Activated CD8-positive, alpha-beta memory T cell treated with anti-CD3 and anti-CD28 coated beads, Interleukin-2, amount 10 ng/mL, durations not matched to agents 7 days and 5 days (primary cell): Measurements from ENCODE around the gene BTRC. TPM values are rescaled to one million over a fixed set of nuclear protein-coding genes. Genes with fewer than 3 reads are reported as not detected.
A peak's percentile ranks its signal among the peaks of the same experiment; 100 is the strongest.

ENCODE experiments used
- ATAC-seq: fragments of 150-1000 bp; cut with Tn5 transposase; one replicate; pipeline ENCODE4 v1.10.0; 2021; ENCODE audit warnings: moderate library complexity
- CTCF ChIA-PET: fragments of 350-600 bp; sonication (Branson Sonifier 250); formaldehyde crosslinking; loops from one replicate; lab custom pipeline; 2021; ENCODE audit warnings: antibody characterized with exemption; lab: Charles Lee
- DNase-seq: peaks from one replicate; pipeline ENCODE4 v3.0.0-alpha.2; 2020
- H3K27ac Mint-ChIP-seq: one replicate; pipeline ENCODE4 v1.8.0; 2021; ENCODE audit warnings: mild to moderate bottlenecking, mixed read lengths
- H3K27me3 Mint-ChIP-seq: one replicate; pipeline ENCODE4 v1.8.0; 2021; ENCODE audit warnings: mixed read lengths
- H3K36me3 Mint-ChIP-seq: one replicate; pipeline ENCODE4 v1.8.0; 2021; ENCODE audit warnings: mild to moderate bottlenecking, mixed read lengths
- H3K4me1 Mint-ChIP-seq: one replicate; pipeline ENCODE4 v1.8.0; 2021; ENCODE audit warnings: mixed read lengths
- H3K4me3 Mint-ChIP-seq: one replicate; pipeline ENCODE4 v1.8.0; 2021; ENCODE audit warnings: mild to moderate bottlenecking, moderate library complexity, mixed read lengths
- H3K9me3 Mint-ChIP-seq: one replicate; pipeline ENCODE4 v1.8.0; 2022; ENCODE audit warnings: low read depth, mixed read lengths
- total RNA-seq, 2 experiments: library from RNA; stranded (reverse); gene quantifications; one replicate each; pipeline ENCODE4 v1.2.3, GENCODE V29; 2021

The BTRC gene
- total RNA-seq, 2 experiments from 2014 or later = 10.9 to 13.8 TPM

GRCh38 chr10:101525848-101526247 is 171.9 kb downstream of the BTRC start:
- no peak for ATAC-seq
- CTCF ChIA-PET = interaction anchor here (0.6 to 1.4 kb wide), 3 partner anchors 10 to 59 kb away, joined by 3 to 5 read pairs (median 3); no protein-coding TSS in a partner anchor
- no peak overlapping the region for H3K4me3 Mint-ChIP-seq
- DNase-seq = no peak
- H3K27ac Mint-ChIP-seq = no peak overlapping the region
- no peaks in the 10 kb centered on the region for H3K4me1 Mint-ChIP-seq
- no peaks in the 10 kb centered on the region for H3K9me3 Mint-ChIP-seq
- H3K27me3 Mint-ChIP-seq = no peaks in the 10 kb centered on the region
- peaks cover 1% of the 10 kb centered on the region for H3K36me3 Mint-ChIP-seq

- Mint-ChIP-seq H3K27me3 (no peaks in the 10 kb centered on the region), H3K9me3 (no peaks in the 10 kb centered on the region), H3K27ac (no peak overlapping the region), H3K36me3 (no peaks in the 10 kb centered on the region), H3K4me3 (no peak overlapping the region), H3K4me1 (no peaks in the 10 kb centered on the region)
- CTCF ChIA-PET = no interaction called here
- no peak for ATAC-seq
- DNase-seq = no peak
These were observed 175.2 kb downstream of the BTRC start for GRCh38 chr10:101529207-101529606.

- no peaks in the 10 kb centered on the region for H3K27me3 Mint-ChIP-seq
- H3K4me1 Mint-ChIP-seq = no peaks in the 10 kb centered on the region
- no peak overlapping the region for H3K4me3 Mint-ChIP-seq
- CTCF ChIA-PET = no interaction called here
- H3K27ac Mint-ChIP-seq = no peak overlapping the region
- ATAC-seq (no peak), DNase-seq (no peak)
- no peaks in the 10 kb centered on the region for H3K9me3 Mint-ChIP-seq
- no peaks in the 10 kb centered on the region for H3K36me3 Mint-ChIP-seq
These were observed 176.0 kb downstream of the BTRC start for GRCh38 chr10:101529725-101530553.

- ATAC-seq (no peak), DNase-seq (no peak)
- no peaks in the 10 kb centered on the region for H3K9me3 Mint-ChIP-seq
- no peaks in the 10 kb centered on the region for H3K36me3 Mint-ChIP-seq
- no peaks in the 10 kb centered on the region for H3K27me3 Mint-ChIP-seq
- H3K27ac Mint-ChIP-seq = no peak overlapping the region
- CTCF ChIA-PET = interaction anchor here (1.0 to 1.8 kb wide), 6 partner anchors 9 to 245 kb away, joined by 3 to 7 read pairs (median 6); no protein-coding TSS in a partner anchor
- no peaks in the 10 kb centered on the region for H3K4me1 Mint-ChIP-seq
- no peak overlapping the region for H3K4me3 Mint-ChIP-seq
These were observed 182.0 kb downstream of the BTRC start for GRCh38 chr10:101535949-101536348.

GRCh38 chr10:101536800-101537199 is 182.8 kb downstream of the BTRC start:
- DNase-seq (no peak), ATAC-seq (peak; percentile 27)
- Mint-ChIP-seq H3K9me3 (no peaks in the 10 kb centered on the region), H3K4me1 (no peaks in the 10 kb centered on the region), H3K4me3 (no peak overlapping the region), H3K27ac (no peak overlapping the region), H3K27me3 (no peaks in the 10 kb centered on the region), H3K36me3 (no peaks in the 10 kb centered on the region)
- CTCF ChIA-PET = interaction anchor here (1.1 to 1.8 kb wide), 5 partner anchors 11 to 244 kb away, joined by 4 to 7 read pairs (median 6); no protein-coding TSS in a partner anchor

- no peak for ATAC-seq
- Mint-ChIP-seq H3K27ac (no peak overlapping the region), H3K27me3 (no peaks in the 10 kb centered on the region), H3K4me1 (no peaks in the 10 kb centered on the region), H3K36me3 (peaks cover 2% of the 10 kb centered on the region), H3K9me3 (no peaks in the 10 kb centered on the region), H3K4me3 (no peak overlapping the region)
- CTCF ChIA-PET = interaction anchor here (0.5 to 1.6 kb wide), 2 partner anchors 31 to 329 kb away, joined by 3 to 4 read pairs; no protein-coding TSS in a partner anchor
- DNase-seq = no peak
These were observed 184.5 kb downstream of the BTRC start for GRCh38 chr10:101538446-101538845.

GRCh38 chr10:101545898-101546297 is 191.9 kb downstream of the BTRC start:
- no peaks in the 10 kb centered on the region for H3K27me3 Mint-ChIP-seq
- CTCF ChIA-PET = interaction anchor here (1.0 kb wide), 2 partner anchors 14 to 330 kb away, joined by 3 read pairs; no protein-coding TSS in a partner anchor
- no peak overlapping the region for H3K27ac Mint-ChIP-seq
- peaks cover 2% of the 10 kb centered on the region for H3K36me3 Mint-ChIP-seq
- ATAC-seq = no peak
- no peaks in the 10 kb centered on the region for H3K9me3 Mint-ChIP-seq
- no peak overlapping the region for H3K4me3 Mint-ChIP-seq
- peaks cover 3% of the 10 kb centered on the region for H3K4me1 Mint-ChIP-seq
- DNase-seq = no peak

- Mint-ChIP-seq H3K27ac (peak overlapping the region; percentile 2), H3K4me3 (no peak overlapping the region), H3K36me3 (peaks cover 2% of the 10 kb centered on the region), H3K9me3 (no peaks in the 10 kb centered on the region), H3K27me3 (no peaks in the 10 kb centered on the region), H3K4me1 (peaks cover 3% of the 10 kb centered on the region)
- DNase-seq (no peak), ATAC-seq (no peak)
- CTCF ChIA-PET = no interaction called here
These were observed 197.0 kb downstream of the BTRC start for GRCh38 chr10:101550965-101551364.

GRCh38 chr10:101552442-101552841 is 198.5 kb downstream of the BTRC start:
- Mint-ChIP-seq H3K9me3 (no peaks in the 10 kb centered on the region), H3K4me3 (no peak overlapping the region), H3K27ac (no peak overlapping the region), H3K4me1 (peaks cover 4% of the 10 kb centered on the region), H3K36me3 (peaks cover 2% of the 10 kb centered on the region), H3K27me3 (no peaks in the 10 kb centered on the region)
- DNase-seq (no peak), ATAC-seq (no peak)
- CTCF ChIA-PET = interaction anchor here (1.2 kb wide), 1 partner anchor 229 kb away, joined by 3 read pairs; no protein-coding TSS in a partner anchor

- no peak overlapping the region for H3K4me3 Mint-ChIP-seq
These were observed 203.6 kb downstream of the BTRC start for GRCh38 chr10:101557541-101557940.

GRCh38 chr10:101558204-101558603 is 204.2 kb downstream of the BTRC start:
- Mint-ChIP-seq H3K27ac (peak overlapping the region; percentile 58), H3K9me3 (no peaks in the 10 kb centered on the region), H3K4me1 (peaks cover 19% of the 10 kb centered on the region), H3K36me3 (no peaks in the 10 kb centered on the region), H3K4me3 (no peak overlapping the region), H3K27me3 (peaks cover 3% of the 10 kb centered on the region)
- ATAC-seq = peak; percentile 52
- CTCF ChIA-PET = interaction anchor here (1.0 kb wide), 1 partner anchor 12 kb away, joined by 5 read pairs; no protein-coding TSS in a partner anchor
- DNase-seq = no peak

More at GRCh38 chr10:101557541-101557940, 203.6 kb downstream of the BTRC start:
- peaks cover 19% of the 10 kb centered on the region for H3K4me1 Mint-ChIP-seq
- H3K27ac Mint-ChIP-seq = peak overlapping the region; percentile 42
- no peaks in the 10 kb centered on the region for H3K9me3 Mint-ChIP-seq
- peaks cover 3% of the 10 kb centered on the region for H3K27me3 Mint-ChIP-seq
- no peaks in the 10 kb centered on the region for H3K36me3 Mint-ChIP-seq
- ATAC-seq (no peak), DNase-seq (no peak)
- CTCF ChIA-PET = interaction anchor here (1.2 kb wide), 1 partner anchor 12 kb away, joined by 4 read pairs; no protein-coding TSS in a partner anchor

GRCh38 chr10:101558671-101559595 is 205.0 kb downstream of the BTRC start:
- Mint-ChIP-seq H3K4me3 (no peak overlapping the region), H3K9me3 (no peaks in the 10 kb centered on the region), H3K36me3 (no peaks in the 10 kb centered on the region), H3K27ac (peak overlapping the region; percentile 58), H3K27me3 (peaks cover 3% of the 10 kb centered on the region), H3K4me1 (peaks cover 19% of the 10 kb centered on the region)
- DNase-seq (peak; percentile 19), ATAC-seq (no peak)
- CTCF ChIA-PET = interaction anchor here (1.0 to 1.2 kb wide), 2 partner anchors 12 kb away, joined by 4 to 5 read pairs; no protein-coding TSS in a partner anchor
